ENCODE measurements around the gene PRR7.
"Not testable (repeated sequence)": the region's sequence is repeated elsewhere in the genome, so short reads cannot be mapped to it uniquely, and the experiment has no call there.

PRR7 gene, protein sequence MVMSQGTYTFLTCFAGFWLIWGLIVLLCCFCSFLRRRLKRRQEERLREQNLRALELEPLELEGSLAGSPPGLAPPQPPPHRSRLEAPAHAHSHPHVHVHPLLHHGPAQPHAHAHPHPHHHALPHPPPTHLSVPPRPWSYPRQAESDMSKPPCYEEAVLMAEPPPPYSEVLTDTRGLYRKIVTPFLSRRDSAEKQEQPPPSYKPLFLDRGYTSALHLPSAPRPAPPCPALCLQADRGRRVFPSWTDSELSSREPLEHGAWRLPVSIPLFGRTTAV

GRCh38 chr5:177446200-177447065 is at the start of gene PRR7:
Gene PRR7 (plus strand): TSS chr5:177446814. CDS start chr5:177455068, 8,254 bp downstream.
- DNase-seq (ENCODE audit: low read depth), result no peak

DNA sequence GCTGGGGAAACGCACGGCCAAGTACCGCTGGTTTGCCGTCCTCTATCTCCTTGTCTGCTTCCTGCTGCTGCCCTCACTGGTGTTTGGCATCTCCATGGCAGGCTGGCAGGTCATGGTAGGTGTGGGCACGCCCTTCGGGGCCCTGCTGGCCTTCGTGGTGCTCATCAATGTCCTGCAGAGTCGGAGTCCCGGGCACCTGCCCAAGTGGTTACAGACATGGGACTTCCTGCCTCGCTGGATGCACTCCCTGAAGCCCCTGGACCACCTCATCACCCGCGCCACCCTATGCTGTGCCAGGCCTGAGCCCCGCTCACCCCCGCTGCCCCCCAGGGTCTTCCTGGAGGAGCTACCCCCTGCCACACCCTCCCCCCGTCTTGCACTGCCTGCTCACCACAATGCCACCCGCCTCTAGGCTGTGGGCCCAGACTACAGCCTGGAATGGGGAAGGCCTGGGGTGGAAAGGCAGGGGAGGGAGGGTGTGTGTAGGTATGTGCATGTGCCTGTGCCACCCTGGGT is 48.7 kb upstream of the PRR7 start:
- DNase-seq (ENCODE audit: low read depth), result no peak

DNA sequence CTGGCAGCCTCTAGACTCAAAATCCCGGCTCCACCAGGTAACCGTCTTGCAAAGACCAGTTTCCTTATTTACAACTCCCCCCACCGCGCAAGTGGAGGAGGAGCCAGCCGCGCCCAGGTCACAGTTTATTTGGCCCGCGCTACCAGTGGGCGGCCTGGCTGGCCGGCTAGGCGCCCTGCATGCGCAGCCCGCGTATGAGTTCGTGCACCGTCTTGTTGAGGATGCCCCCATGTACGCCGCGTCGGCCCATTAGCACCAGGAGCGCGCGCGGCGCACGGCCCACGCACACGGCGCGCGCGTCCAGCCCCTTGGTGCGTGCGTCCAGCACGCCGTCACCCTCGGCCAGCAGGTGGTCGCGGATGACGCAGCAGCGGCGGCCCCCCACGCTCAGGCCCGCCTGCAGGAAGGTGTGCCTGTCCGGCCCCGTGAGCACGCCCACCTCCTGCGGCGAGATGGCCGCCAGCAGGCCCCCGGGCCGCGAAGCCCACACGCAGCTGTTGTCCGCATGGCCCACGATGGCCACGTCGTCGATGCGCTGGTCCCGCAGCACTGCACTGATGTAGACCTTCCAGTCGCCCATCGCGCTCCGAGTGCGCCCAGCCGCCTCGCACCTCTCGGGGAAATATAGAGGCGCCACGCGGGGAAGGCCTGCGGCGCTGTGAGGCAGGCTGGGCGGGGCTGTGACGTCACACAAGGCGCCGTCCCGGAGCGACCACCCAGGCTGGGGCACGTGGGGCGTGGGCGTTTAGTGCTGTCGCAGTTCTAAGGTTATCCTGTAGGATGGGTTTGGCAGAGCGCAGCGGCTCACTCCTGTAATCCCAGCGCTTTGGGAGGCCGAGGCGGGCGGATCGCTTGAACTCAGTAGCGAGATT is 46.4 kb upstream of the PRR7 start, which contains the start of gene PFN3:
Gene PFN3, minus strand, starts transcription at position 665 of the 872 bp plus-strand sequence. Its CDS starts 85 bp downstream, at position 580.
- DNase-seq (ENCODE audit: low read depth), result no peak

DNA sequence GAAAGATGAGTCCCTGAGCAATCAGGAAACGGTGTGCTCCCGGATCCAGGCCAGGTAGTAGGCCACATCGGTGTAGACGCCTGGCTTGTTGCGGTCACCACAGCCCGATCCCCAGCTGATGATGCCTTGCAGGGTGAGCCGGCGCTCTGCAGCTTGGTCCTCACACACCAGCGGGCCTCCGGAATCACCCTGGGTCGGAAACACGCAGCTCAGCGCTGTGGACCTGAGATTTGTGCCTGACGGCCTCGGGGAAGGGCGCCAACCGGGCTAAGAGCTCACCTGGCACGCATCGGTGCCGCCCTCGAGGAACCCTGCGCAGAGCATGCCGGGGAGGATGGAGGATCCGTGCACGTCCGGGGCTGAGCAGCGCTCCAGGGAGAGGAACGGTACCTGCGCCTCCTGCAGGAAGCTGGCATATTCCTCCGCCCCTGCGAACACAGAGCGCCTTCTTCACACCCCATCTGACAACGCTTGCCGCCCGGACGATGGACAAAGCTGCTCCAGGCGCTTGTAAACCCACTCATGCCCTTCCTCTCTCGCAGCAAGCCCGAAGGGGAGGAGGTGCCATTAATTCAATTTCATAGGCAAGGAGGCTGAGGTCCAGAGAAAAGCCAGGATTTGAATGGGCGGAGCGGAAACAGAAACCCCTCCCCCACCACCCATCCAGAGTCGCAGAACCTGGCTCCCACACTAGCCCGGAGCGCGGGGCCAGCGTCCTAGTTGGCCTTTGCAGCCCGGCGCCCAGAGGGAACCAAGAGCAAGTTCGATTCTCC is 44.2 kb upstream of the PRR7 start:
- DNase-seq (ENCODE audit: low read depth), result no peak

- no peak for DNase-seq (ENCODE audit: low read depth)
These were observed 43.4 kb upstream of the PRR7 start for GRCh38 chr5:177403102-177403791.

DNA sequence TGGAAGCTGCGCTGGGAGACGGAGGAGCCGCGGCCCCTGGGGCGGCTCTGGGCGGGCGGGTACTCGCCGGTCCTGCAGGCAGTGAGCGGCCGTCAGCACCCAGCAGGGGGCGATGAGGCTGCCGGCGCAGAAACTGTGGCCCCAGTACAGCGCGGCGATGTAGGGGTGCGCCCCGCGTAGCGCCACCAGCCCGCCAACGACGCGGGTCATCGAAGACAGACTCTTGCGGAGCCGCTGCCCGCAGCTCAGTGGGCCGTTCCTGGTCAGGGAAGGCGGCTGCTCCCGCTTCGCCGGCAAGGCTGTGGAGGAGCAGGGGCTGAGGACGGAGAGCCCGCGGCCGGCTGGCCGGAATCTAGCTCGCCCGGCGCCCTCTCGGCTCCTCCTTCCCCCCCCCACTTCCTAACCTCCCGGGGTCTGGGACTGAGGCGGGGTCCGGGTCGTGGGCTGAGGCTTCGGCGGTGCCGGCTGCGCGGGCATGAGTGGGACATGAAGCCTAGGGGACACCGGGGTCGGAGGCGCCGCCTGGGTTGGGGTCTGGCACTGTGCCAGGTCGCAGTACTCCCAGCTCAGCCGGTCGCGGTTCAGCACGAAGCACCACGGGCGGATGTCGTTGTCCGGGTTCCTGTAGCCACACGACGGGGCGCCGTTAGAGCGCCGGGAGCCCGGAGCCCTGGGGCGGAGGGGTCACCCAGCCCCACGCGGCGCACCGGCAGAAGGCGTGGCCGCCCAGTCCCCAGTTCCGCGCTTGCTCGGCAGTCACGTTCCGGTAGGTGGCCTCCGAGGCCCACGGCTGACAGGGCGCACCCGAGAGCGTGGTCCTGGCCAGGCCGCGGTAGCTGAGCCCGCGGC is 42.6 kb upstream of the PRR7 start:
- no peak for DNase-seq (ENCODE audit: low read depth)

GRCh38 chr5:177404641-177405179 is 41.9 kb upstream of the PRR7 start:
- DNase-seq (ENCODE audit: low read depth), result no peak

DNA sequence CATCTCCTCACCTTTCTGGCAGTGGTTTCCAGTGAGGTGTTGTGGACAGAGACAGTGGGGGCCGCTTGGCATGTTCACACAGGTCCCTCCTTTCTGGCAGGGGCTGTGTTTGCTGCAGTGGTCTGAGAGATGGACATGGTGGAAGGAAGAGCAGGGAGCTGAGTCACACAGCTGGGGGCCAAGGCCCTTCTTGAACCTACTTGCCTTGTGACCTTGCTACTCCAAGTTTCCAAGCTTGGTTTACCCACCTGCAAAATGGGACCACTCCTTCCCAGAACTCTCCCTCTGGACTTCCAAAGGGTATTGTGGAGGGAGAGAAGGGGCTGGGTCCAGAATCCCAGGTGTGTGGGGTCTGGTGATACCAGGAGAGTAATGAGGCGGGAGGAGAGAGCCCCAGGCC is 41.3 kb upstream of the PRR7 start:
- no peak for DNase-seq (ENCODE audit: low read depth)

- DNase-seq (ENCODE audit: low read depth), result no peak
These were observed 40.8 kb upstream of the PRR7 start for GRCh38 chr5:177405805-177406204.

- DNase-seq (ENCODE audit: low read depth), result no peak
These were observed 37.4 kb upstream of the PRR7 start, which contains the start of gene F12 for GRCh38 chr5:177409043-177409801. Gene F12 (minus strand): TSS chr5:177409564. CDS start chr5:177409527, 37 bp downstream.

DNA sequence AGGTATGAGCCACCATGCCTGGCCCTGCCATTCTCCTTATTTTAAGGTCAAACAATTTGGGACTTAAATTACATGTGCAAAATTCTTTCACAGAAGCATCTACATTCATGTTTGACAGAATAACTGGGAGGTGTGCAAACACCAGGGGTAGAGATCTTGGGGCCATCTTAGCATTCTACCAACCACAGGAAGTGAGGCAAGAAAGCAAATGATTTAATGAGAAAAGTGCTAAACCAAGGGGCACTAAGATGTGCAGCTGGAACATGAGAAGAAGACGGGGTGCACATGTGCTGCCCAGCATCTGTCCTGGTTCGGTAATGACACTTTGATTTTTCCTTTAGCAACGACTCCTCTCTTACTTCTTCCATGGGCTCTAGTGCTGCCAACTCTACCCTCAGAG is 36.0 kb upstream of the PRR7 start:
- DNase-seq (ENCODE audit: low read depth), result no peak

DNA sequence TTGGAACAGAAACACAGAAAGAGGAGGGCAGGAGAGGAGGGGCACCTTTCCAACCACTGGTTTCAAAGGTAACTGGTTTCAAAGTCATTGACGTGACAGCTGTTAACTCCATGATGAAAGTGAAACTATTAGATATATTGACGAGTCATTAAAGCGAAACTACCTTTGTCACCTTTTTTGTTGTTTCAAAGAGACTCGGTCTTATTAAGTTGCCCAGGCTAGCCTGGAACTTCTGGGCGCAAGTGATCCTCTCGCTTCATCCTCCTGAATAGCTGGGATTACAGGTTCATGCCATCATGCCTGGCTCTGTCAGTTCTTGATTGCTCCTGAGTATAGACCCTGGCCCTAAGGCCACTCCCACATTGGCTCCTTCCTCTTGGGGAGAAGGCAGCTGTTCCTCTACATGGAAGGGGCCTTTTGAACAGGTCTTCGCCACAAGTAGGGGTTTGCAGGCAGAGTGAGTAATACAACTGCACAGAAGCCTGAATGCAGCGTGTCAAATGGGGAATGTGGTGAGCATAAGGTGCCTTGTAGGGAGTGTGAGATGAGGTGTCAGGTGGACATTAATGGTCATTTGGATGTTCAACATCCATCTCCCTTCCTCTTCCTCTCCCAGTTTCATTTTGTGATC is 33.9 kb upstream of the PRR7 start:
- no peak for DNase-seq (ENCODE audit: low read depth)

DNA sequence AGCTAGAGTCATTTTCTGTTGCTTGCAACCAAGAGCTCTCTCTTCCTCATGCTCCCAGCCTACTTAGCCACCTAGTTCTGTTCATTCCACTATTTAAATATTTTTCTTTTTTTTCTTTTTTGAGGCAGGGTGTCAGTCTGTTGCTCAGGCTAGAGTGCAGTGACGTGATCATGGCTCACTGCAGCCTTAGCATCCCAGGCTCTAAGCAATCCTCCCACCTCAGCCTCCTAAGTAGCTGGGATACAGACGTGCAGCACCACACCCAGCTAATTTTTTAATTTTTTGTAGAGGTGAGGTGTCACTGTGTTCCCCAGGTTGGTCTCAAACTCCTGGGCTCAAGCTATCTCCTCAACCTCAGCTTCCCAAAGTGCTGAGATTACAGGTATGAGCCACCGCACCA is 32.1 kb upstream of the PRR7 start:
- DNase-seq (ENCODE audit: low read depth), result no peak

DNA sequence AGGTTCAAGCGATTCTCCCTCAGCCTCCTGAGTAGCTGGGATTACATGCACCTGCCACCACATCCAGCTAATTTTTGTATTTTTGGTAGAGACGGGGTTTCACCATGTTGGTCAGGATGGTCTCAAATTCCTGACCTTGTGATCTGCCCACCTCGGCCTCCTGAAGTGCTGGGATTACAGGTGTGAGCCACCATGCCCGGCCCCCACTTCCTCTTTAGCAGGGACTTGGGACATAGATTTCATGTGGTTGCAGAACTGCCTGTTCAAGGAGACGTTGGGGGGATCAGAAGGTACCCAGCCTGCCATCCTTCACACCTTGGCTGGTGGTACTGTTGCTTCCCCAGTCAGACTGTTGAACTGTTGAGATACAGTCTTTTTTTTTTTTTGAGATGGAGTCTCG is 29.5 kb upstream of the PRR7 start:
- DNase-seq (ENCODE audit: low read depth), result not testable (repeated sequence)

- DNase-seq (ENCODE audit: low read depth), result no peak
These were observed 27.6 kb upstream of the PRR7 start for GRCh38 chr5:177419046-177419445.

DNA sequence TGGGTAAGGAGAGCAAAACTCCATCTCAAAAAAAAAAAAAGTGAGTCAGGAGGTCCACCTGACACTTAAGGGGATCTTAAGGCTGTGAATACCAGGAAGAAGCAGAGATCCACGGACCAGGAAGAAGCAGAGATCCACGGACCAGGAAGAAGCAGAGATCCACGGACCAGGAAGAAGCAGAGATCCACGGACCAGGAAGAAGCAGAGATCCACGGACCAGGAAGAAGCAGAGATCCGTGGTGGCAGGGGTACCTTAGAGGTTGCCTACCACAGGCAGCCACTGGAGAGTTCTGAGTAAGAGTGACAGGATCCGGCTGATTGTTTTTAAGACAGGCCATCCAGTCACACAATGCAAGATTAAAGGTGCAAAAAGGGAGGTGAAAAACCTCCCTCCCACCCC is 26.1 kb upstream of the PRR7 start:
- DNase-seq (ENCODE audit: low read depth), result not testable (repeated sequence)

DNA sequence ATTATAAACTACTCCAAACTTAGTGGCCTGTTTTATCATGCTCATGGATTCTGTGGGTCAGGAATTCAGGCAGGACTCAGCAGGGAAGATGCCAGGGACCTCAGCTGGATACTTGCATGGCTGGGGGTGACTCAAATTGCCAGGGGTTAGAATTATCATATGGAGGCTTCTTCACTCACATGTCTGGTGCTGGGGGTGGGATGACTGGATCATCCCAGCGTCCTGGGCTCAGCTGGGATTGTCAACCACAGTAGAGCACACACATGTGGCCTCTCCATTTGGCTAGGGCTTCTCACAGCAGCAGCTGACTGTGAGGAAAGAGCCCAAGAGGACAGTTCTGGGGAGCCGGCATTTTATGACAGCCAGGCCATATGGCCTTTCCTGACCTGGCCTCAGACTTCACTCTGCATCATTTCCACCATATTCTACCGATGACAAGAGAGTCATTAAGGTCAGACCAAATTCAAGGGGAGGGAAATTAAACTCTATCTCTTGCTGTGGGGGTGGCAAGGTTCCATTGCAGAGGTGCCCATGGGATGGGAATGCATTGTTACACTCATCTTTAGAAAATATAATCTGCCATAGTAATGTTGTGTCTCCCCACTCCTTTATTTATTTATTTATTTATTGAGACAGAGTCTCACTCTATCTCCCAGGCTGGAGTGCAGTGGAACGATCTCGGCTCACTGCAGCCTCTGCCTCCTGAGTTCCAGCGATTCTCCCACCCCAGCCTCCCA is 25.4 kb upstream of the PRR7 start:
- no peak for DNase-seq (ENCODE audit: low read depth)
